HepG2 (cell line): ENCODE results near the gene FSD2. TPM values are rescaled to one million over a fixed set of nuclear protein-coding genes. Genes with fewer than 3 reads are reported as not detected.

ENCODE experiments used
- ATF7 ChIP-seq, 2 experiments: fragments of 450-650 bp in 1 of 2; sonication (generic) in 1 of 2; formaldehyde crosslinking in 1 of 2; IDR thresholded peaks; 2 replicates each; pipeline versions ENCODE4 v1.4.0 to v1.6.1; 2016 to 2020; ENCODE audit warnings: antibody characterized with exemption in 1 of 2, mild to moderate bottlenecking in 1 of 2, missing genetic modification reagents in 1 of 2
- CBX2 ChIP-seq, 2 experiments: fragments of 200-600 bp in 1 of 2; sonication (generic); formaldehyde crosslinking in 1 of 2; IDR thresholded peaks; 2 replicates each; pipeline versions ENCODE4 v1.7.0 to v1.8.1; 2018 to 2022; ENCODE audit warnings: low read depth in 2 of 2, low read length in 1 of 2, mild to moderate bottlenecking in 1 of 2, missing genetic modification reagents in 1 of 2
- ETV5 ChIP-seq: IDR thresholded peaks from 2 replicates; pipeline ENCODE4 v1.6.1; 2018; ENCODE audit warnings: missing biosample characterization, missing genetic modification reagents, inconsistent platforms, borderline replicate concordance
- FOXJ3 ChIP-seq: sonication (generic); formaldehyde crosslinking; IDR thresholded peaks from 2 replicates; pipeline ENCODE4 v1.4.0; 2020; ENCODE audit warnings: missing genetic modification reagents, mild to moderate bottlenecking, borderline replicate concordance
- GATAD2A ChIP-seq: IDR thresholded peaks from 2 replicates; pipeline ENCODE4 v1.6.1; 2016
- GRHL1 ChIP-seq: sonication (generic); formaldehyde crosslinking; conservative IDR thresholded peaks from 2 replicates; pipeline ENCODE4 v1.8.0; 2022; ENCODE audit warnings: missing genetic modification reagents
- HNF4G ChIP-seq, 2 experiments: sonication (generic) in 1 of 2; formaldehyde crosslinking in 1 of 2; IDR thresholded peaks; 2 replicates each; pipeline versions ENCODE4 v1.4.0 to v1.6.1; 2011 to 2020; ENCODE audit warnings: borderline replicate concordance in 2 of 2, low read depth in 2 of 2, mild to moderate bottlenecking in 2 of 2, low read length in 1 of 2, missing genetic modification reagents in 1 of 2, moderate library complexity in 1 of 2
- NBN ChIP-seq: fragments of 450-650 bp; conservative IDR thresholded peaks from 2 replicates; pipeline ENCODE4 v1.6.1; 2017
- NFKBIZ ChIP-seq: IDR thresholded peaks from 2 replicates; pipeline ENCODE4 v1.6.1; 2018; ENCODE audit warnings: missing genetic modification reagents, missing compliant biosample characterization
- NONO ChIP-seq, 2 experiments: fragments of 450-650 bp in 1 of 2; sonication (generic) in 1 of 2; formaldehyde crosslinking in 1 of 2; IDR thresholded peaks in 1 of 2; conservative IDR thresholded peaks in 1 of 2; 2 replicates each; pipeline versions ENCODE4 v1.6.1 to v1.8.0; 2017 to 2022; ENCODE audit warnings: mild to moderate bottlenecking in 1 of 2, missing genetic modification reagents in 1 of 2, moderate library complexity in 1 of 2
- PRDM4 ChIP-seq: sonication (generic); formaldehyde crosslinking; IDR thresholded peaks from 2 replicates; pipeline ENCODE4 v1.9.0; 2021; ENCODE audit warnings: missing genetic modification reagents, borderline replicate concordance
- RARG ChIP-seq: sonication (generic); formaldehyde crosslinking; IDR thresholded peaks from 2 replicates; pipeline ENCODE4 v1.4.0; 2020; ENCODE audit warnings: low read depth, mild to moderate bottlenecking, missing genetic modification reagents
- SP4 ChIP-seq: sonication (generic); formaldehyde crosslinking; IDR thresholded peaks from 2 replicates; pipeline ENCODE4 v1.8.1; 2023; ENCODE audit warnings: mild to moderate bottlenecking, missing genetic modification reagents
- XBP1 ChIP-seq: sonication (generic); formaldehyde crosslinking; IDR thresholded peaks from 2 replicates; pipeline ENCODE4 v1.5.0; 2020; ENCODE audit warnings: missing genetic modification reagents
- ZNF280B ChIP-seq: sonication (generic); formaldehyde crosslinking; IDR thresholded peaks from 2 replicates; pipeline ENCODE4 v1.5.0; 2020; ENCODE audit warnings: missing genetic modification reagents, mild to moderate bottlenecking, borderline replicate concordance
- ZNF282 ChIP-seq: fragments of 450-650 bp; IDR thresholded peaks from 2 replicates; pipeline ENCODE4 v1.6.1; 2018; ENCODE audit not compliant: partially characterized antibody
- ZNF441 ChIP-seq: sonication (generic); formaldehyde crosslinking; IDR thresholded peaks from 2 replicates; pipeline ENCODE4 v1.7.0; 2021; ENCODE audit warnings: missing genetic modification reagents, borderline replicate concordance
- ZNF7 ChIP-seq: IDR thresholded peaks from 2 replicates; pipeline ENCODE4 v1.6.1; 2016; ENCODE audit warnings: missing biosample characterization, missing genetic modification reagents
- ZNF704 ChIP-seq: sonication (generic); formaldehyde crosslinking; IDR thresholded peaks from 2 replicates; pipeline ENCODE4 v1.8.1; 2023; ENCODE audit warnings: mild to moderate bottlenecking, inconsistent platforms, moderate library complexity, missing genetic modification reagents, borderline replicate concordance
- polyA plus RNA-seq, 8 experiments: library from polyadenylated mRNA; depleted of rRNA in 3 of 8; stranded (reverse) in 7 of 8; unstranded in 1 of 8; fragments of >200 nt; fragmentation: Illumina TruSeq in 4 of 8; extraction: Trizol in 4 of 8; gene quantifications; 2 replicates each; pipeline versions ENCODE4 v1.2.1 to v1.2.3, GENCODE V29; 2011 to 2016; ENCODE audit warnings: low read depth in 4 of 8, missing spikeins in 1 of 8, mixed read lengths in 1 of 8; ENCODE audit not compliant: insufficient read depth in 1 of 8
- total RNA-seq, 5 experiments: library from RNA; depleted of rRNA; stranded (reverse); fragments of >200 nt; fragmentation: Illumina TruSeq; extraction: Trizol; gene quantifications; 2 replicates each; pipeline ENCODE4 v1.2.3, GENCODE V29; 2016; ENCODE audit warnings: low read depth in 1 of 5
- TF ChIP-seq, protein P1 (sequence below): sonication (generic); formaldehyde crosslinking; IDR thresholded peaks from 2 replicates; pipeline ENCODE4 v1.5.0; 2020; ENCODE audit warnings: missing genetic modification reagents

FSD2 gene
- total and polyA plus RNA-seq, 2 of the 13 experiments (the other 11 are each of a cell fraction or from before 2014, with no cell fraction given) = not detected

DNA sequence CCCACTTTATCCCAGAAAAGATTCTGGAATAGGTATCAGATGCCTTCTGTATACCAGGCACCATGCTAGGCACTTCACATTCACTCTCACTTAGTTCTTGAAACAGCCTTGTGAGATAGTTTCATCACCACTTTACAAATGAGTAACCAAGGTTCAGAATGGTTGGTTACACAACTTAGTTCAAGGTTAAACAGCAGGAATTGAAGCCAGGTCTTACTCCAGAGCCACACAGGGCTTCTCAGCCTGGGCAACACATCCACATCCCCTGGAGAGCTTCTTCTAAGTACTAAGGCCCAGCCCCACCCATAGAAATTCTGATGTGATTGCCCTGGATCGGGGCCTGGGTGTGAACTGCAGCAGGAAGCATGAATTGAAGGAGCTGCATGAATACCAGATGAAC lies 22.2 kb upstream of the FSD2 start (continued):
- TF ChIP-seq PRDM4 (no peak), ZNF282 (no peak), ZNF280B (CRISPR knock-in tag) (no peak), SP4 (CRISPR knock-in tag) (no peak), NONO (IDR thresholded peaks at IDR 0.05) (no peak), NONO (CRISPR knock-in tag; conservative IDR thresholded peaks at IDR 0.05) (no peak), FOXJ3 (CRISPR knock-in tag) (0 out of 2 replicates have a peak, but pooled peaks have one; percentile 18), GRHL1 (CRISPR knock-in tag) (no peak), ZNF441 (CRISPR knock-in tag) (0 out of 2 replicates have a peak, but pooled peaks have one; percentile 43), XBP1 (CRISPR knock-in tag) (no peak), ZNF704 (CRISPR knock-in tag) (no peak), ATF7 (IDR thresholded peaks at IDR 0.05) (no peak), ATF7 (CRISPR knock-in tag; IDR thresholded peaks at IDR 0.05) (no peak), RARG (CRISPR knock-in tag) (no peak), NFKBIZ (no peak), GATAD2A (CRISPR knock-in tag) (peak; percentile 65), ZNF7 (CRISPR knock-in tag) (no peak), ETV5 (CRISPR knock-in tag) (no peak), CBX2 (IDR thresholded peaks at IDR 0.05; ENCODE audit: low read depth, low read length) (no peak), CBX2 (CRISPR knock-in tag; IDR thresholded peaks at IDR 0.05; ENCODE audit: low read depth) (no peak), HNF4G (IDR thresholded peaks at IDR 0.05; ENCODE audit: borderline replicate concordance, low read depth, low read length) (no peak), HNF4G (CRISPR knock-in tag; IDR thresholded peaks at IDR 0.05; ENCODE audit: borderline replicate concordance, low read depth) (no peak), NBN (no peak)
- TF ChIP-seq, protein P1, sequence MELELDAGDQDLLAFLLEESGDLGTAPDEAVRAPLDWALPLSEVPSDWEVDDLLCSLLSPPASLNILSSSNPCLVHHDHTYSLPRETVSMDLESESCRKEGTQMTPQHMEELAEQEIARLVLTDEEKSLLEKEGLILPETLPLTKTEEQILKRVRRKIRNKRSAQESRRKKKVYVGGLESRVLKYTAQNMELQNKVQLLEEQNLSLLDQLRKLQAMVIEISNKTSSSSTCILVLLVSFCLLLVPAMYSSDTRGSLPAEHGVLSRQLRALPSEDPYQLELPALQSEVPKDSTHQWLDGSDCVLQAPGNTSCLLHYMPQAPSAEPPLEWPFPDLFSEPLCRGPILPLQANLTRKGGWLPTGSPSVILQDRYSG = no peak
